Measurements from ENCODE around the gene PRKCB.

DNA sequence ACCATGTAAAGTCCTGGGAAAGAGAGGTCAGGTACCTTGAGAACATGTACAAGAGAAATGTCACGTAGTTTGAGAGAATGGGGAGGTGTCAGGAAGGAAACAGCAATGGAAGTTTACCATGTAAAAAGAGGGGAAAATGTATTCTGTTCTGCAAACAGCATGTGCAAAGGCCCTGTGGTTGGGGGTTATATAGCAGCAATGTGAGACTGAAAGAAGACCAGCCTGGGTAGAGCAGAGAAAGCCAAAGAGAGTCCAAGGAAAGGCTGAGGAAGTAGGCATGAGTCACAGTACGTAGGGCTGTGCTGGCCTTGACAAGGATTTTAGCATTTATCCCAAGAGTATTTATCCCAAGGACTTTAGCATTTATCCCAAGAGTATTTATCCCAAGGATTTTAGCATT, 279.1 kb downstream of the PRKCB start:
- TF ChIP-seq, protein P1, sequence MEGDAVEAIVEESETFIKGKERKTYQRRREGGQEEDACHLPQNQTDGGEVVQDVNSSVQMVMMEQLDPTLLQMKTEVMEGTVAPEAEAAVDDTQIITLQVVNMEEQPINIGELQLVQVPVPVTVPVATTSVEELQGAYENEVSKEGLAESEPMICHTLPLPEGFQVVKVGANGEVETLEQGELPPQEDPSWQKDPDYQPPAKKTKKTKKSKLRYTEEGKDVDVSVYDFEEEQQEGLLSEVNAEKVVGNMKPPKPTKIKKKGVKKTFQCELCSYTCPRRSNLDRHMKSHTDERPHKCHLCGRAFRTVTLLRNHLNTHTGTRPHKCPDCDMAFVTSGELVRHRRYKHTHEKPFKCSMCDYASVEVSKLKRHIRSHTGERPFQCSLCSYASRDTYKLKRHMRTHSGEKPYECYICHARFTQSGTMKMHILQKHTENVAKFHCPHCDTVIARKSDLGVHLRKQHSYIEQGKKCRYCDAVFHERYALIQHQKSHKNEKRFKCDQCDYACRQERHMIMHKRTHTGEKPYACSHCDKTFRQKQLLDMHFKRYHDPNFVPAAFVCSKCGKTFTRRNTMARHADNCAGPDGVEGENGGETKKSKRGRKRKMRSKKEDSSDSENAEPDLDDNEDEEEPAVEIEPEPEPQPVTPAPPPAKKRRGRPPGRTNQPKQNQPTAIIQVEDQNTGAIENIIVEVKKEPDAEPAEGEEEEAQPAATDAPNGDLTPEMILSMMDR (conservative IDR thresholded peaks at IDR 0.05 in 1 of 2, IDR thresholded peaks at IDR 0.05 in 1 of 2; ENCODE audit: extremely low read depth in 1 of 2, insufficient read depth in 1 of 2, low read depth in 1 of 2, low read length in 2 of 2) = no peak
- TF ChIP-seq EZH2 (IDR thresholded peaks at IDR 0.05; ENCODE audit: borderline replicate concordance, low read length) = no peak
